H7 (cell line): ENCODE data around the gene COLEC11. TPM values are rescaled to one million over a fixed set of nuclear protein-coding genes. Genes with fewer than 3 reads are reported as not detected.

Experiments used
- DNase-seq: peaks from one replicate; pipeline ENCODE4 v3.0.0; 2012
- H3K27me3 ChIP-seq: 2 replicates; pipeline ENCODE4 v1.6.0; 2011; ENCODE audit warnings: mild to moderate bottlenecking, low read length; ENCODE audit not compliant: control insufficient read depth, insufficient read depth
- H3K36me3 ChIP-seq: replicated peaks from 2 replicates; pipeline ENCODE4 v1.5.1; 2011; ENCODE audit warnings: low read length; ENCODE audit not compliant: control insufficient read depth, insufficient read depth
- H3K4me3 ChIP-seq: 2 replicates; pipeline ENCODE4 v1.5.1; 2011; ENCODE audit warnings: low read depth, mild to moderate bottlenecking, control low read depth, low read length, moderate library complexity; ENCODE audit not compliant: insufficient read depth
- total RNA-seq: library from RNA; depleted of rRNA; stranded (reverse); fragments of >200 nt; shearing (Covaris generic); gene quantifications from 2 replicates; pipeline ENCODE4 v1.2.3, GENCODE V29; 2014

The COLEC11 gene
- total RNA-seq, 1 experiment from 2014 or later: not detected

GRCh38 chr2:3595985-3596384 lies 1.1 kb downstream of the COLEC11 start:
- no peak overlapping the region for H3K4me3 ChIP-seq
- H3K27me3 ChIP-seq: no peaks in the 10 kb centered on the region
- no peak for DNase-seq
- H3K36me3 ChIP-seq: no peaks in the 10 kb centered on the region

- H3K36me3 ChIP-seq: no peaks in the 10 kb centered on the region
- DNase-seq: no peak
- H3K4me3 ChIP-seq: no peak overlapping the region
- H3K27me3 ChIP-seq: no peaks in the 10 kb centered on the region
These were observed 2.0 kb downstream of the COLEC11 start for GRCh38 chr2:3596901-3597417.

GRCh38 chr2:3597567-3597966 lies 2.7 kb downstream of the COLEC11 start:
- Histone ChIP-seq H3K36me3 (no peaks in the 10 kb centered on the region), H3K27me3 (no peaks in the 10 kb centered on the region), H3K4me3 (no peak overlapping the region)
- no peak for DNase-seq

GRCh38 chr2:3598197-3598910 lies 3.4 kb downstream of the COLEC11 start:
- Histone ChIP-seq H3K27me3 (no peaks in the 10 kb centered on the region), H3K4me3 (no peak overlapping the region)
- no peak for DNase-seq

GRCh38 chr2:3598912-3599854 lies 4.3 kb downstream of the COLEC11 start:
- DNase-seq: no peak
- H3K36me3 ChIP-seq: no peaks in the 10 kb centered on the region
- no peaks in the 10 kb centered on the region for H3K27me3 ChIP-seq
- H3K4me3 ChIP-seq: no peak overlapping the region

More at GRCh38 chr2:3598197-3598910, 3.4 kb downstream of the COLEC11 start:
- H3K36me3 ChIP-seq: no peaks in the 10 kb centered on the region

- no peaks in the 10 kb centered on the region for H3K27me3 ChIP-seq
- H3K4me3 ChIP-seq: no peak overlapping the region
- H3K36me3 ChIP-seq: no peaks in the 10 kb centered on the region
- DNase-seq: no peak
These were observed 5.4 kb downstream of the COLEC11 start for GRCh38 chr2:3600256-3600855.

GRCh38 chr2:3601561-3602271 lies 6.8 kb downstream of the COLEC11 start:
- Histone ChIP-seq H3K36me3 (no peaks in the 10 kb centered on the region), H3K4me3 (no peak overlapping the region), H3K27me3 (no peaks in the 10 kb centered on the region)
- DNase-seq: peak; percentile 44

- peak; percentile 43 for DNase-seq
- Histone ChIP-seq H3K27me3 (no peaks in the 10 kb centered on the region), H3K4me3 (no peak overlapping the region), H3K36me3 (no peaks in the 10 kb centered on the region)
These were observed 7.8 kb downstream of the COLEC11 start for GRCh38 chr2:3602553-3603339.

- H3K36me3 ChIP-seq: no peaks in the 10 kb centered on the region
- DNase-seq: peak; percentile 41
These were observed 8.8 kb downstream of the COLEC11 start for GRCh38 chr2:3603536-3604206.

GRCh38 chr2:3604207-3604877 lies 9.4 kb downstream of the COLEC11 start:
- H3K27me3 ChIP-seq: no peaks in the 10 kb centered on the region
- no peak overlapping the region for H3K4me3 ChIP-seq
- no peaks in the 10 kb centered on the region for H3K36me3 ChIP-seq
- peak; percentile 41 for DNase-seq

More at GRCh38 chr2:3603536-3604206, 8.8 kb downstream of the COLEC11 start:
- Histone ChIP-seq H3K27me3 (no peaks in the 10 kb centered on the region), H3K4me3 (no peak overlapping the region)

- Histone ChIP-seq H3K36me3 (no peaks in the 10 kb centered on the region), H3K4me3 (no peak overlapping the region), H3K27me3 (no peaks in the 10 kb centered on the region)
- peak; percentile 94 for DNase-seq
These were observed 10.4 kb downstream of the COLEC11 start for GRCh38 chr2:3604991-3605961.

GRCh38 chr2:3606028-3606369 lies 11.1 kb downstream of the COLEC11 start:
- Histone ChIP-seq H3K27me3 (no peaks in the 10 kb centered on the region), H3K4me3 (no peak overlapping the region), H3K36me3 (no peaks in the 10 kb centered on the region)
- DNase-seq: no peak
